GM12864 (cell line): ENCODE results near the gene CDH4.

ENCODE experiments used
- DNase-seq: peaks from one replicate; pipeline ENCODE4 v3.0.0-alpha.2; 2011; ENCODE audit warnings: low read depth
- H3K4me3 ChIP-seq: 2 replicates; pipeline ENCODE4 v1.5.1; 2011; ENCODE audit warnings: mild to moderate bottlenecking, low read depth, low read length, control low read depth
- TF ChIP-seq, protein P1 (sequence below): IDR thresholded peaks from 2 replicates; pipeline ENCODE4 v1.5.1; 2011; ENCODE audit warnings: low read depth, mild to moderate bottlenecking, moderate library complexity, low read length, control low read depth, inconsistent platforms; ENCODE audit errors: missing control alignments

CDH4 gene

GRCh38 chr20:61518424-61518951 lies 266.4 kb downstream of the CDH4 start:
- no peak overlapping the region for H3K4me3 ChIP-seq
- TF ChIP-seq, protein P1, sequence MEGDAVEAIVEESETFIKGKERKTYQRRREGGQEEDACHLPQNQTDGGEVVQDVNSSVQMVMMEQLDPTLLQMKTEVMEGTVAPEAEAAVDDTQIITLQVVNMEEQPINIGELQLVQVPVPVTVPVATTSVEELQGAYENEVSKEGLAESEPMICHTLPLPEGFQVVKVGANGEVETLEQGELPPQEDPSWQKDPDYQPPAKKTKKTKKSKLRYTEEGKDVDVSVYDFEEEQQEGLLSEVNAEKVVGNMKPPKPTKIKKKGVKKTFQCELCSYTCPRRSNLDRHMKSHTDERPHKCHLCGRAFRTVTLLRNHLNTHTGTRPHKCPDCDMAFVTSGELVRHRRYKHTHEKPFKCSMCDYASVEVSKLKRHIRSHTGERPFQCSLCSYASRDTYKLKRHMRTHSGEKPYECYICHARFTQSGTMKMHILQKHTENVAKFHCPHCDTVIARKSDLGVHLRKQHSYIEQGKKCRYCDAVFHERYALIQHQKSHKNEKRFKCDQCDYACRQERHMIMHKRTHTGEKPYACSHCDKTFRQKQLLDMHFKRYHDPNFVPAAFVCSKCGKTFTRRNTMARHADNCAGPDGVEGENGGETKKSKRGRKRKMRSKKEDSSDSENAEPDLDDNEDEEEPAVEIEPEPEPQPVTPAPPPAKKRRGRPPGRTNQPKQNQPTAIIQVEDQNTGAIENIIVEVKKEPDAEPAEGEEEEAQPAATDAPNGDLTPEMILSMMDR = no peak
- no peak for DNase-seq

- DNase-seq = no peak
- TF ChIP-seq, protein P1 = no peak
Measured at GRCh38 chr20:61519488-61519887, 267.4 kb downstream of the CDH4 start.

DNA sequence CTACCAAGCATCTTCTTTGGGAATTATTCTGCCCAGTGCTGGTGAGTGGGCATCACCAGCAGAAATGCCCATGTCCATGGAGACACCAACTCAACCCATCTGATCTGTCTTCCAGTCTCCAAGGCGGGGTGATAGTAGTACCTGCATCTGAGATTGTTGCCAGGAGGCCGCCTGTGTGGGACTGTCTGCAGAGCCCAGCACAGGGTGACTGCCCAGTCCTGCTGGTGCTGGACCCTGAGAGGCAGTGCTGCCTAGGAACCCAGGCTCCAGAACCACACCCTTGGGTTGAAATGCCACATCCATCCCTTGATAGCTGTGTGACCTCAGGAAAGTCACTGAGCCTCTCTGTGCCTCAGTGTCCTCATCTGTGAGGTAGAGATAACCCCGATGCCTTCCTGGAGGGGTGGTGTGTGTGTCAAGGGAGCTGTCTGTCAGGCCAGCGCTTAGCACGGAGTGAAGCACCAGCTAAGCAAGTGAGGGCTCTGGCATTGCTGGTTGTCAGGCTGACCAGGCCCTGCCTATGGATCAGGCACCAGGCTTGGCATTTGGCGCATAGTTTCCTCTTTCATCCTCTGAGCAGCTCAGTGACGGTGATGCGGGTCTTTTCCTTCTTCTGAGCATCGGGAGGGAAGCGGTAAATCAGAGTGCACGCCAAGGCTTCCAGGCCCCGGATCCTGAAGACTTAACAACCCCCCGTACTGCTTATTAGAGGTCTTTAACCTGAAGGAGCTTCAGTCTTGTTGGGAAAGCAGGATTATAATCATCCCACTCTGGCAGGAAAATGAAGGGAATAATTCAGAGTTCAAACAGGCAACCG lies 268.2 kb downstream of the CDH4 start:
- no peak overlapping the region for H3K4me3 ChIP-seq
- TF ChIP-seq, protein P1 = no peak
- DNase-seq = no peak

More at GRCh38 chr20:61519488-61519887, 267.4 kb downstream of the CDH4 start:
- no peak overlapping the region for H3K4me3 ChIP-seq

GRCh38 chr20:61520893-61521460 lies 268.9 kb downstream of the CDH4 start:
- TF ChIP-seq, protein P1 = no peak
- DNase-seq = no peak
- no peak overlapping the region for H3K4me3 ChIP-seq

DNA sequence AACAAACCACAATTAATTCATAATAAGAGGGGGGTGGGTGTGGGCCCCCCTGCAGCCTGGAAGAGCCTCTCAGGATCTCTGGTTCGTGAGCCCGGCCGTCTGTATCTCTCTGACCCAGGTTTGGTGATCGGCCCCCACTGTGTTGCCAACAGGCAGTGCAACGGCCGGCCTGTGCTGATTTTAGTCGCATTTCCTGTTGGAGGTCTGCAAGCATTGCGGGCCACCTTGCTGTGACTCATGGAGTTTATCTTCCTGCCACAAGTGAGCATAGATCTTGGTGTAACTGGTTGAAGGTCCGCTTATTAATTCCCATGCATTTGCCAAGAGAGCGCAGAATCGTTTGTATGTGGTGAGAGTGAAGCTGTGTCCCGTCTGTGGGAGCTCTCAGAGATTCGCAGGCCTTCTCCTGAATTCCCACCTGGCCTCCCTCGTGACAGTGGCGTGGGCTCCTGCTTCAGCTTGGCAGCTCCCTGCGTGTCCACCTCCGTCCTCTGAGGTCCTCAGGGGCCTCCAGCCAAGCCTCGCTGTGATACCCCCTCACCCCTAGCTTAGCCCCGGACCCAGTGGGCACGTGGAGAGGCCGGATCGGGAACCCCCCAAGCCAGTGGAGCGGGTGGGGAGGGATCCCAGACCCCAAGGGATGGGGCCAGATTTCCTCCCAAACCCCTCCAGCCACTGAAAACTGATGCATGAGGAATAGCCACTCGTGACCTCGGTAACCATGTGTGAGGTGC lies 269.8 kb downstream of the CDH4 start:
- TF ChIP-seq, protein P1 = no peak
- H3K4me3 ChIP-seq = no peak overlapping the region
- no peak for DNase-seq

- H3K4me3 ChIP-seq = no peak overlapping the region
- DNase-seq = no peak
- TF ChIP-seq, protein P1 = no peak
Measured at GRCh38 chr20:61522498-61523090, 270.5 kb downstream of the CDH4 start.
